GM19043 (cell line): ENCODE measurements around the gene FAHD1.
"Not testable (repeated sequence)": the region's sequence is repeated elsewhere in the genome, so short reads cannot be mapped to it uniquely, and the experiment has no call there.

Source experiments
- ATAC-seq: cut with Tn5 transposase; IDR thresholded peaks from one replicate; pipeline ENCODE4 v1.9.1; 2021; ENCODE audit warnings: low read depth; ENCODE audit not compliant: unreplicated experiment

The FAHD1 gene

GRCh38 chr16:1834096-1834495 lies 7.1 kb downstream of the FAHD1 start:
- no peak for ATAC-seq

- no peak for ATAC-seq
Measured at GRCh38 chr16:1839554-1839953, 12.5 kb downstream of the FAHD1 start.

GRCh38 chr16:1845985-1846384 lies 19.0 kb downstream of the FAHD1 start:
- ATAC-seq: no peak

- no peak for ATAC-seq
Measured at GRCh38 chr16:1846416-1846815, 19.4 kb downstream of the FAHD1 start.

GRCh38 chr16:1850981-1851380 lies 24.0 kb downstream of the FAHD1 start:
- no peak for ATAC-seq

- no peak for ATAC-seq
Measured at GRCh38 chr16:1851793-1852192, 24.8 kb downstream of the FAHD1 start.

GRCh38 chr16:1857433-1858097 lies 30.6 kb downstream of the FAHD1 start:
- ATAC-seq: no peak

GRCh38 chr16:1858189-1858865 lies 31.3 kb downstream of the FAHD1 start:
- no peak for ATAC-seq

- no peak for ATAC-seq
Measured at GRCh38 chr16:1859650-1860049, 32.6 kb downstream of the FAHD1 start.

GRCh38 chr16:1861730-1862129 lies 34.7 kb downstream of the FAHD1 start:
- no peak for ATAC-seq

- no peak for ATAC-seq
Measured at GRCh38 chr16:1862394-1862793, 35.4 kb downstream of the FAHD1 start.

- no peak for ATAC-seq
Measured at GRCh38 chr16:1863681-1864460, 36.9 kb downstream of the FAHD1 start.

- ATAC-seq: no peak
Measured at GRCh38 chr16:1865902-1866690, 39.1 kb downstream of the FAHD1 start.

GRCh38 chr16:1870365-1871082 lies 43.5 kb downstream of the FAHD1 start:
- ATAC-seq: no peak

- ATAC-seq: no peak
Measured at GRCh38 chr16:1871974-1872635, 45.1 kb downstream of the FAHD1 start, which contains the start of gene MEIOB. Gene MEIOB, minus strand, starts transcription at chr16:1872164. Its CDS starts 3,989 bp downstream, at chr16:1868175.

GRCh38 chr16:1874854-1875253 lies 47.8 kb downstream of the FAHD1 start:
- ATAC-seq: no peak

GRCh38 chr16:1876066-1876465 lies 49.1 kb downstream of the FAHD1 start:
- ATAC-seq: not testable (repeated sequence)

GRCh38 chr16:1876468-1876867 lies 49.5 kb downstream of the FAHD1 start:
- ATAC-seq: no peak

- ATAC-seq: no peak
Measured at GRCh38 chr16:1877089-1877488, 50.1 kb downstream of the FAHD1 start.

GRCh38 chr16:1877804-1878203 lies 50.8 kb downstream of the FAHD1 start:
- no peak for ATAC-seq
